Small intestine (tissue), 7 donors: Measurements from ENCODE around the gene OR2H2. TPM values are rescaled to one million over a fixed set of nuclear protein-coding genes. Genes with fewer than 3 reads are reported as not detected.
A peak's percentile ranks its signal among the peaks of the same experiment; 100 is the strongest.

Experiments
- DNase-seq, 2 donors: peaks; one replicate each; pipeline versions ENCODE4 v3.0.0 to v3.0.0-alpha.2; 2013
- FAIRE-seq: peaks from 2 replicates; lab custom pipeline; 2012; peaks lifted over from hg19 to GRCh38; lab: Jason Lieb, UNC
- H3K27ac ChIP-seq, 3 donors: one replicate each; pipeline ENCODE4 v1.5.1; 2013; ENCODE audit warnings: low read length in 2 of 3, mild to moderate bottlenecking in 2 of 3, control low read depth in 1 of 3, inconsistent platforms in 1 of 3, low read depth in 1 of 3, moderate library complexity in 1 of 3
- H3K27me3 ChIP-seq, 3 donors: one replicate each; pipeline ENCODE4 v1.6.1; 2013; ENCODE audit warnings: low read length in 3 of 3, inconsistent platforms in 1 of 3; ENCODE audit not compliant: control insufficient read depth in 3 of 3, insufficient read depth in 3 of 3
- H3K36me3 ChIP-seq, 3 donors: one replicate each; pipeline ENCODE4 v1.6.1; 2013; ENCODE audit warnings: low read length in 3 of 3, inconsistent platforms in 1 of 3, low read depth in 1 of 3, mild to moderate bottlenecking in 1 of 3, moderate library complexity in 1 of 3; ENCODE audit not compliant: control insufficient read depth in 3 of 3, insufficient read depth in 2 of 3
- H3K4me1 ChIP-seq, 3 donors: one replicate each; pipeline ENCODE4 v1.6.1; 2013; ENCODE audit warnings: low read length in 2 of 3, inconsistent platforms in 1 of 3, low read depth in 1 of 3, mild to moderate bottlenecking in 1 of 3, moderate library complexity in 1 of 3; ENCODE audit not compliant: control insufficient read depth in 3 of 3, insufficient read depth in 2 of 3
- H3K4me3 ChIP-seq, 3 donors: one replicate each; pipeline ENCODE4 v1.5.1; 2013; ENCODE audit warnings: low read length in 3 of 3, control low read depth in 1 of 3, inconsistent platforms in 1 of 3, low read depth in 1 of 3, mild to moderate bottlenecking in 1 of 3, moderate library complexity in 1 of 3
- H3K9me3 ChIP-seq, 2 donors: one replicate each; pipeline ENCODE4 v1.6.1; 2013; ENCODE audit warnings: low read depth in 1 of 2, low read length in 1 of 2; ENCODE audit not compliant: control insufficient read depth in 2 of 2, insufficient read depth in 1 of 2
- WGBS, 3 donors: extraction: QIAGEN DNeasy Blood & Tissue Kit; methylation state at CpG; one replicate each; pipeline ENCODE4 v1.1.7; 2013; 5-methylcytosine and 5-hydroxymethylcytosine counted together
- polyA plus RNA-seq, 4 donors: library from polyadenylated mRNA; stranded (reverse) in 3 of 4; unstranded in 1 of 4; fragments of 200-250 nt in 3 of 4; fragments of 120-200 nt in 1 of 4; gene quantifications; one replicate each; pipeline versions ENCODE4 v1.2.1 to v1.2.3, GENCODE V29; 2013
- donor health status: healthy with polysubstance abuse.
- donor health status: control.
- donor health status: control.
- donor health status: Bipolar disorder and iron deficiency.
- donor health status: healthy.

The OR2H2 gene
- polyA plus RNA-seq, 4 donors, result not detected

- no peak overlapping the region for H3K4me3 ChIP-seq
- H3K4me1 ChIP-seq, result no peaks in the 10 kb centered on the region
- WGBS, 3 donors, result 74 to 88% (median 84%) methylated on average over 1 of the region's 1 CpG
- peaks cover 0 to 8% (median 0%) of the 10 kb centered on the region in 3 donors for H3K36me3 ChIP-seq
- no peak overlapping the region for H3K27ac ChIP-seq
- FAIRE-seq (no peak), DNase-seq (no peak)
- no peaks in the 10 kb centered on the region for H3K9me3 ChIP-seq
- peaks cover 0 to 3% (median 0%) of the 10 kb centered on the region in 3 donors for H3K27me3 ChIP-seq
Measured at GRCh38 chr6:29619578-29620160, 34.7 kb downstream of the OR2H2 start.

- no peak for DNase-seq
- H3K27me3 ChIP-seq, result peaks cover 0 to 4% (median 0%) of the 10 kb centered on the region in 3 donors
- H3K9me3 ChIP-seq, result no peaks in the 10 kb centered on the region
- H3K4me1 ChIP-seq, result no peaks in the 10 kb centered on the region
- no peak overlapping the region for H3K4me3 ChIP-seq
- H3K27ac ChIP-seq, result no peak overlapping the region
- WGBS, 3 donors, result 68 to 78% (median 75%) methylated on average over 4 of the region's 4 CpGs
- peaks cover 0 to 8% (median 0%) of the 10 kb centered on the region in 3 donors for H3K36me3 ChIP-seq
- FAIRE-seq, result no peak
Measured at GRCh38 chr6:29620630-29621029, 35.7 kb downstream of the OR2H2 start.

GRCh38 chr6:29624520-29624961, 39.6 kb downstream of the OR2H2 start:
- WGBS, 3 donors, result 58 to 70% (median 69%) methylated on average over 3 of the region's 3 CpGs
- Histone ChIP-seq H3K9me3 (no peaks in the 10 kb centered on the region), H3K4me3 (no peak overlapping the region), H3K4me1 (peaks cover 0 to 4% (median 0%) of the 10 kb centered on the region in 3 donors), H3K27ac (no peak overlapping the region), H3K36me3 (peaks cover 0 to 8% (median 0%) of the 10 kb centered on the region in 3 donors), H3K27me3 (peaks cover 0 to 42% (median 0%) of the 10 kb centered on the region in 3 donors)
- DNase-seq (no peak), FAIRE-seq (no peak)

- Histone ChIP-seq H3K36me3 (peaks cover 0 to 8% (median 0%) of the 10 kb centered on the region in 3 donors), H3K27ac (no peak overlapping the region), H3K27me3 (peaks cover 0 to 50% (median 2%) of the 10 kb centered on the region in 3 donors), H3K9me3 (no peaks in the 10 kb centered on the region), H3K4me1 (peaks cover 0 to 4% (median 0%) of the 10 kb centered on the region in 3 donors), H3K4me3 (no peak overlapping the region)
- WGBS, 3 donors, result 58 to 59% (median 59%) methylated on average over 7 of the region's 7 CpGs
- no peak for DNase-seq
- FAIRE-seq, result no peak
Measured at GRCh38 chr6:29625337-29625930, 40.5 kb downstream of the OR2H2 start.

- FAIRE-seq, result no peak
- H3K9me3 ChIP-seq, result no peaks in the 10 kb centered on the region
- H3K4me1 ChIP-seq, result peaks cover 0 to 4% (median 0%) of the 10 kb centered on the region in 3 donors
- peak overlapping the region in 1 of 3 donors; percentile 36 for H3K27ac ChIP-seq
- WGBS, 3 donors, result 18 to 23% (median 18%) methylated on average over 24 to 31 of the region's 31 CpGs
- H3K4me3 ChIP-seq, result peak overlapping the region in 2 of 3 donors; percentile 33 to 52
- DNase-seq, result peak in 1 of 2 donors; percentile 13
- H3K27me3 ChIP-seq, result peaks cover 0 to 66% (median 5%) of the 10 kb centered on the region in 3 donors
- peaks cover 0 to 6% (median 0%) of the 10 kb centered on the region in 3 donors for H3K36me3 ChIP-seq
Measured at GRCh38 chr6:29626948-29627754, 42.2 kb downstream of the OR2H2 start.

- FAIRE-seq (no peak), DNase-seq (no peak)
- WGBS, 3 donors, result 1 to 4% (median 1%) methylated on average over 26 to 51 of the region's 51 CpGs
- H3K4me3 ChIP-seq, result peak overlapping the region; percentile 33 to 53 (median 42)
- peaks cover 0 to 4% (median 0%) of the 10 kb centered on the region in 3 donors for H3K4me1 ChIP-seq
- peak overlapping the region in 2 of 3 donors; percentile 61 to 66 for H3K27ac ChIP-seq
- peaks cover 0 to 72% (median 7%) of the 10 kb centered on the region in 3 donors for H3K27me3 ChIP-seq
- no peaks in the 10 kb centered on the region for H3K9me3 ChIP-seq
- H3K36me3 ChIP-seq, result peaks cover 0 to 6% (median 0%) of the 10 kb centered on the region in 3 donors
Measured at GRCh38 chr6:29627755-29628418, 43.0 kb downstream of the OR2H2 start.

GRCh38 chr6:29628419-29629281, 43.7 kb downstream of the OR2H2 start:
- Histone ChIP-seq H3K4me3 (peak overlapping the region; percentile 33 to 53 (median 42)), H3K9me3 (peaks cover 0 to 2% of the 10 kb centered on the region in 2 donors), H3K27me3 (peaks cover 0 to 78% (median 7%) of the 10 kb centered on the region in 3 donors), H3K36me3 (peaks cover 0 to under 1% (median 0%) of the 10 kb centered on the region in 3 donors), H3K27ac (peak overlapping the region in 2 of 3 donors; percentile 61 to 66), H3K4me1 (peaks cover 0 to 4% (median 0%) of the 10 kb centered on the region in 3 donors)
- WGBS, 3 donors, result 2 to 4% (median 3%) methylated on average over 32 of the region's 32 CpGs
- DNase-seq, result peak; percentile 44 to 67
- FAIRE-seq, result no peak
